HL-60 (cell line): Measurements from ENCODE around the gene IKBKG.

Source experiments
- GABPA ChIP-seq: IDR thresholded peaks from 2 replicates; pipeline ENCODE4 v1.6.1; 2012; ENCODE audit warnings: low read depth
- POLR2AphosphoS5 ChIP-seq: IDR thresholded peaks from 2 replicates; pipeline ENCODE4 v1.6.1; 2012; ENCODE audit warnings: low read depth
- REST ChIP-seq: IDR thresholded peaks from 2 replicates; pipeline ENCODE4 v1.6.1; 2012; ENCODE audit warnings: low read depth; ENCODE audit not compliant: insufficient replicate concordance
- SPI1 ChIP-seq: IDR thresholded peaks from 2 replicates; pipeline ENCODE4 v1.6.1; 2012; ENCODE audit warnings: low read depth, mild to moderate bottlenecking, borderline replicate concordance
- TF ChIP-seq, protein P1 (sequence below): IDR thresholded peaks from one replicate; pipeline ENCODE4 v1.5.1; 2011; ENCODE audit warnings: low read length, control low read depth, inconsistent platforms; ENCODE audit not compliant: insufficient read depth

- TF ChIP-seq, protein P1, sequence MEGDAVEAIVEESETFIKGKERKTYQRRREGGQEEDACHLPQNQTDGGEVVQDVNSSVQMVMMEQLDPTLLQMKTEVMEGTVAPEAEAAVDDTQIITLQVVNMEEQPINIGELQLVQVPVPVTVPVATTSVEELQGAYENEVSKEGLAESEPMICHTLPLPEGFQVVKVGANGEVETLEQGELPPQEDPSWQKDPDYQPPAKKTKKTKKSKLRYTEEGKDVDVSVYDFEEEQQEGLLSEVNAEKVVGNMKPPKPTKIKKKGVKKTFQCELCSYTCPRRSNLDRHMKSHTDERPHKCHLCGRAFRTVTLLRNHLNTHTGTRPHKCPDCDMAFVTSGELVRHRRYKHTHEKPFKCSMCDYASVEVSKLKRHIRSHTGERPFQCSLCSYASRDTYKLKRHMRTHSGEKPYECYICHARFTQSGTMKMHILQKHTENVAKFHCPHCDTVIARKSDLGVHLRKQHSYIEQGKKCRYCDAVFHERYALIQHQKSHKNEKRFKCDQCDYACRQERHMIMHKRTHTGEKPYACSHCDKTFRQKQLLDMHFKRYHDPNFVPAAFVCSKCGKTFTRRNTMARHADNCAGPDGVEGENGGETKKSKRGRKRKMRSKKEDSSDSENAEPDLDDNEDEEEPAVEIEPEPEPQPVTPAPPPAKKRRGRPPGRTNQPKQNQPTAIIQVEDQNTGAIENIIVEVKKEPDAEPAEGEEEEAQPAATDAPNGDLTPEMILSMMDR: no peak
- TF ChIP-seq REST (no peak), GABPA (no peak), POLR2AphosphoS5 (no peak), SPI1 (no peak)
Measured at GRCh38 chrX:154531626-154532025, 15.8 kb upstream of the IKBKG start.
